Nucleus accumbens (tissue), 56 donors: ENCODE measurements around the gene TSHZ1.
"Not testable (repeated sequence)": the region's sequence is repeated elsewhere in the genome, so short reads cannot be mapped to it uniquely, and the experiment has no call there.

Source experiments
- DNase-seq, 56 donors: peaks; one replicate each; lab custom pipeline; 2025; lab: John Stamatoyannopoulos, UW

Gene TSHZ1

DNA sequence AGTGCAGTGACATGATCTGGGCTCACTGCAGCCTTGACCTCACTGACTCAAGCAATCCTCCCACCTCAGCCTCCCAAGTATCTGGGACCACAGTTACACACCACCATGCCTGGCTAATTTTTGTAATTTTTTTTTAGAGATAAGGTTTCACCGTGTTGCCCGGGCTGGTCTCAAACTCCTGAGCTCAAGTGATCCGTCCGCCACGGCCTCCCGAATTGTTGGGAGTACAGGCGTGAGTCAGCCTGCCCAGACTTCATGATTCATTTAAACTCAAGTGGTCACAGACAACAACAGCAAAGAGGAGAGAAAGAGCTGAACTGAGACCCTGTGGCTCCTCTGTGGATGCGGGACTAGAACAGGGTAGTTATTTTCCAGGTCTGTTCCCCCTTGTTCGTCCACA is 83.0 kb downstream of the TSHZ1 start:
- DNase-seq: no peak

- peak in 13 of 56 donors; percentile 11 to 70 (median 44) for DNase-seq
Measured at GRCh38 chr18:75297731-75298130, 87.1 kb downstream of the TSHZ1 start.

DNA sequence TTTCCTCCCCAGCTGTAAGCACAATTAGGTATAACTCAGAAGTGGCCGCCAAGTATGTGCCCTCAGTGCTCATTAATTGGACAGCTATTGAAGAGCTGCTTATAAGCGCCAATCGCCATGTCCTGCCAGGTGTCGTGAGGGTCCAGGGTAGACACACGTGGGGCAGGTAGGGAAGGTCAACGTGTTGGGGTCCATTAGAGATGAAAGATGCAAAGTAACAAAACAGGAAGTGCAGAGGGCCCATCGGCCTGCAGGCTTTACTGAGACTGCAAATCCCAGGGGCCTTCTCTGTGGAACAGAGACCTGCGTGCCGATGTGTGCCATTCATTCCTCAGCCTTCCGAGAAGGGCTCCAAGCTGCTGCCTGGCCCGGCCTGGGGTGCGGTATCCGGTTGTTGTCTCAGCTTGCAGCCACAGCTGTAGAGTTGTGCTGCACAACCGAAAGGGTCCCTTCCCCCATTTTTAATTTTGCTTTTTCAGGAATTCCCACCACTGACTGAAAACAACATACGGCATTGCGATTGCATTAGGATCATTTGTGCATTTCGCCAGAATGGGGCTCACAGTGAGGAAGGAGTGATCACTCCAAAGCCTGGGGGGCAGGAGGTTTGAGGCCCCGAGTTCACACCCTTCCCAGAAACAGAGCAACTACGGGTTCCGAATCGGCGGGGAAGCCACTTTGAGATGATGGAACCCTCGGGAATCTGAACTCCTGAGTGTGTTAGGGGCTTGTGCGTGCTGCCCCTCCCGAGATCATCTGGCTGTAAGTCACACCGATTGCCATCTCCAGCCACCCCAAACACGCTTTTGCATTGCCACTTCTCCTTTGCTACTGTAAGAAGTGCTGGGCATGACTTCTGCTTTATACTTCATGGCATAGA is 94.3 kb downstream of the TSHZ1 start:
- no peak for DNase-seq

DNA sequence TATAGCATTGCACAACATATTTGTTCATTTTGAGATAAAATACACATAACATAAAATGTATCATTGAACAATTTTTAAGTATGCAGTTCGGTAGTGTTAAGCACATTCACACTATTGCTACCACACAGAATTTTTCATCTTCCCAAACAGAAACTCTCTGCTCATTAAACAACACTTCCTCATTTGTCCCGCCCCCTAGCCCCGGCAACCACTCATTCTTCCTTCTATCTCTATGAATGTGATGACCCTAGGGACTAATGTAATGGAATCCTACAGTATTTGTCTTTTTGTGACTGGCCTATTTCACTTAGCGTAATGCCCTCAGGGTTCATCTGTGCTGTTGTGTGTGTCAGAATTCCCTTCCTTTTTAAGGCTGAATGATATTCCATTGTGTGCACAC is 95.4 kb downstream of the TSHZ1 start:
- DNase-seq: no peak

- no peak for DNase-seq
Measured at GRCh38 chr18:75307530-75307929, 96.9 kb downstream of the TSHZ1 start.

GRCh38 chr18:75309564-75309963 is 99.0 kb downstream of the TSHZ1 start:
- no peak for DNase-seq

GRCh38 chr18:75314117-75314516 is 103.5 kb downstream of the TSHZ1 start:
- no peak for DNase-seq

DNA sequence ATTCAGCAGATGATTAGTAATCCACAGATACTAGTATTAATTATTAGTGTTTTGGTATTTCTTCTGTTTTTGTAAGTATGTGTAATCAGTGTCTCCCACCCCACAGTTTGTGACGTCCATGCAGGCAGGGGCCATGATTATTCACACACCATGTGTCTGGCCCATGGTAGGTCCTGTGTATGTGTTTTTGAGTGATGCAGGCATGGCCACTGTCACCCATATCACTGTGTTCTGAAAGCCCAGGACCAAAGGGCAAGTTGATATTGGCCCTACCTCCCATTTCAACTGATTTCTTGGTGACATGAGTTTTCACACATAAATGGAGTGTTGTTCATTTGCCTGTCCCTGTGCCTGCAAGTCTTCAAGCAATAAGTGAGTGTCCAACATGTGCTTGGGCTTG is 104.0 kb downstream of the TSHZ1 start:
- no peak for DNase-seq

DNA sequence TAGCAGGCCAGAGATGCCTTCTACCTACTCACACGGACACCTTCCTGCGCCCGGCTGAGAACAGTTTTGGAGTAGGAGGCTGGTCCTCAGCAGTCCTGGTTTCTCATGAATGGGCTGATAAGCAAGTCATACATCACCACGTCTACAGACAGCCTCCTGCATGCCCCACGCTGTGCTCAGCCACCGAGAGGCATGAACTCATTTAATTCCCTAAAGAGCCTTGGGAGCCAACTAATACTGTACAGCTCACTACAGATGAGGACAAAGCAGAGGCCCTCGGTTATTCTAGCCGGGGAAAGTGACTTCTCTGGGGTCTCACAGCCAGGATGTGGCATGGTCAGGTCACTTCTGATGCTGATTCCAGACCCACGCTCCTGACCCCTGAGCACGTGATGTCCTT is 105.6 kb downstream of the TSHZ1 start:
- DNase-seq: no peak

- no peak for DNase-seq
Measured at GRCh38 chr18:75316826-75317225, 106.2 kb downstream of the TSHZ1 start.

DNA sequence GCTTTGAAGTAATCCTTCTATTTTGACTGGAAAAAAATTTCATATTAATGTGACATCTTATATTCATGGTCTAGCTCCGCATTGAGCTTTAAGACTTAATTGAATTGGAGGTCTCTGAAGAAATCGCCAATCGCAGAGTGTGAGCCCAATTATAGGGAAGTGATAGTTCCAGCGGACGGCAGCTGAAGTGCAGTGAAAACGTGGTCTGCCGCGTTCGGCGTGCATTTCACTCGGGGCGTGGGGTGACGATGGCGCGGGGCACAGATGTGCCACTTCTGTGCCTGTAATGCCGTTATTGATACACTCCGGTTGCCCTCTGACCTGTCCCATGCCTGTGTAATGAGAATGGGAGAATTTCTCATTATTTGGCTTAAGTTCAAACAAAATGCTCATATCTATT is 106.7 kb downstream of the TSHZ1 start:
- DNase-seq: no peak

DNA sequence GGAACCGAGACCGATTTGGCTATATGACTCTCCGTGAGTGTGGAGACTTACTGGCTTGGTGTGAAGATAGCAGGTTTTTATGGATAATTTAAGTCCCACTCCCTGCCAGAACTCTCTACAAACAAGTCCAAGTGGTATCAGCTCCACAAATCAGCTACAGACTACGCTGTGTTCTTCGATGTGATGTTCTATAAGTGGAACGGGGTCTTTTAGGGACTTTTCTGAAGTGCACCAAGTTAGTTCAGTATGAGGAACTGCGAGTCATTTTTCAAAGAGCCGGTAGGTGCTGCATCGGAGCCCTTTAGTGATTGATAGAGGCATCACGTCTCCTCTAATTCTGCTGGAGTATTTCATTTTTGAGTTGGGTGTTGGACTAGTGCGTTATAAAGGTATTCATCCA is 107.1 kb downstream of the TSHZ1 start:
- DNase-seq: no peak

DNA sequence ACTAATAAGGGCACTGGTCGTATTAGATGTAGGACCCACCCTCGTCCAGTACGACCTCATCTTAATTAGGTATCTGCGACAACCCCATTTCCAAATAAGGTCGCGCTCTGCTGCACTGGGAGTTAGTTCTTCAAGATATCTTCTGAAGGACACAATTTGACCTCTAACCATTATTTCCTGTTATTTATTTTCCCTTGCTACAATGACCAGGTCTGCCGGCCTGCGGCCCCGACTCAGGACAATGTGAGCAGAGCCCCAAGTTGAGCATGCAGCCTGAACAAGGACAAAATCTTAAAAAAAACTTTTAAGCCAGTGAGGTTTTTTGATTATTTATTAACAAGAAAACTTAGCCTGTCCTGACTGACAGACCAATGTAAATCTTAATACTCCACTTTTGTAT is 109.3 kb downstream of the TSHZ1 start:
- no peak for DNase-seq

- DNase-seq: no peak
Measured at GRCh38 chr18:75320506-75320905, 109.9 kb downstream of the TSHZ1 start.

GRCh38 chr18:75321431-75321830 is 110.8 kb downstream of the TSHZ1 start:
- DNase-seq: no peak

- DNase-seq: no peak
Measured at GRCh38 chr18:75322206-75322605, 111.6 kb downstream of the TSHZ1 start.

- no peak for DNase-seq
Measured at GRCh38 chr18:75323821-75324585, 113.4 kb downstream of the TSHZ1 start.

DNA sequence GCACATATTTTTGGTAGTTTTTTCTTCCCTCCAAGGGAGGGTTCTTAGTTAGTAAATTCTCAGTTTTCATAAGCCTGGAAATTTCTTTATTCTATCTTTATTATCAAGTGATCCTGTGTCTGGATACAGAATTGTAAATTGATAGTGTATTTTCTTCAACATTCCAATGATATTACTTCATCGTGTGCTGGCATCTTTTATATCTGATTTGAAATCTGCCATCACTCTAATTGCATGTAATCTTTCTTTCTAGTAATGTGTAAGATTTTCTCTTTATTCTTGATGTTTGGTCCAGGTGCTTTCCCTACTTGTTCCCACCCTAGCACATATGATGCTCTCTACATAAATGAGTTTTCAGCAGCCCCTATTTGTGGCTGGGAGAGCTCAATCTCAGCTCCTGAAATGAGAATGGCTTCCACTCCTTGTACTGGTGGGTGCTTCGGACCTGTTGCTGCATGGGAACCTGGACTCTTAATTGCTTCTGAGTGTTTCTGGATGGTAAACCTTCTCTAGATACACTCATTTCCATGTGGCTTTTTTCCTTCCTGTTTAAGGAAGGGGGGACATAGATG is 114.2 kb downstream of the TSHZ1 start:
- no peak for DNase-seq

GRCh38 chr18:75329753-75330152 is 119.2 kb downstream of the TSHZ1 start:
- not testable (repeated sequence) for DNase-seq

GRCh38 chr18:75330308-75330707 is 119.7 kb downstream of the TSHZ1 start:
- no peak for DNase-seq

DNA sequence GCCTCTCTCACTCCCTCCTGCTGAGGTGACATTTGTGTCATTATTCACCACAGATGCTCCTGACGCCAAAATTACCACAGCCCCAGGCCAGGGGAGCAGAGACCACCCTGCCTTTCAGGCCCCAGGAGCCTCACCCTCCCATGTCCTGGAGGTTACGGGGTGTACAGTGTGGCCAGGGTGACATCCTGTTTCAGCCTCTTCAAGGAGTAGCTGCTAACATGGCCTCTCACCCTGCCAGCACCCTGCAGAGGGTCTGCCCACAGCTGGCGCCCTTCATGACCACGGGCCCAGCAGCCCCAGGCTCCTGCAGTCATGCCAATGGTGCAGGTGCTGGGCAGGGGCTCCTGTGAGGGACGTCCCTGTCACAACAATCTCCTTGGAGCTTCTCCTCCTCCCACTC is 124.3 kb downstream of the TSHZ1 start:
- DNase-seq: no peak

DNA sequence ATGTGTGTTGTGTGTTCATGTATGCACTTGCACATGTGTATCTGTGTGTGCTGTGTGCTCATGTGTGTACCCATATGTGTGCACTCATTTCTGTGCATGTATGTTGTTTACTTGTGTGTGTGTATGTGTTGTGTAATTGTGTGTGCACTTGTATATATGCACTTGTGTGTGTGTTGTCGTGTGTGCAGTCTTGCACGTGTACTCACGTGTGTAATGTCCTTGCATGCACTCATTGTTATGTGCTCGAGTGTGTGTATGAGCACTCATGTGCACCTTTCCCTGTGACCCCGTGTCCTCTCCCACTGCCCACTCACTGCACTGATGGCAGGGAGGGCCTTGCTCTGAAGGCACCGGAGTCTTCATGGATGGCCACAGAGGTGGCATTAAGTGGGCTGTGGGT is 124.9 kb downstream of the TSHZ1 start:
- no peak for DNase-seq
